CD14-positive monocyte (primary cell): ENCODE results near the gene WASF2. TPM values are rescaled to one million over a fixed set of nuclear protein-coding genes. Genes with fewer than 3 reads are reported as not detected.

ENCODE experiments used
- DNase-seq, 3 donors: peaks; one replicate each; pipeline ENCODE4 v3.0.0-alpha.2; 2011 to 2022
- H2AFZ ChIP-seq: 2 replicates; pipeline ENCODE4 v1.6.0; 2012; ENCODE audit warnings: mild to moderate bottlenecking, low read depth, low read length, inconsistent platforms; ENCODE audit not compliant: insufficient read depth, poor library complexity, severe bottlenecking
- H3K27ac ChIP-seq, 2 donors: 1 replicate in 1 of 2; 2 replicates in 1 of 2; pipeline ENCODE4 v1.5.1; 2012 to 2013; ENCODE audit warnings: low read length in 2 of 2, control low read depth in 1 of 2, inconsistent platforms in 1 of 2, low read depth in 1 of 2, mild to moderate bottlenecking in 1 of 2
- H3K27me3 ChIP-seq, 2 donors: one replicate each; pipeline versions ENCODE4 v1.6.0 to v1.6.1; 2011 to 2013; ENCODE audit warnings: low read length in 2 of 2; ENCODE audit not compliant: control insufficient read depth in 2 of 2, insufficient read depth in 2 of 2
- H3K36me3 ChIP-seq, 2 donors: replicated peaks in 1 of 2; 1 replicate in 1 of 2; 2 replicates in 1 of 2; pipeline versions ENCODE4 v1.5.1 to v1.6.1; 2012 to 2013; ENCODE audit warnings: low read length in 2 of 2, control low read depth in 1 of 2, inconsistent platforms in 1 of 2, mild to moderate bottlenecking in 1 of 2; ENCODE audit not compliant: insufficient read depth in 2 of 2, control insufficient read depth in 1 of 2
- H3K4me1 ChIP-seq, 2 donors: 1 replicate in 1 of 2; 2 replicates in 1 of 2; pipeline versions ENCODE4 v1.5.1 to v1.6.1; 2012 to 2013; ENCODE audit warnings: low read length in 2 of 2, control low read depth in 1 of 2, inconsistent platforms in 1 of 2, mild to moderate bottlenecking in 1 of 2, moderate library complexity in 1 of 2; ENCODE audit not compliant: insufficient read depth in 2 of 2, control insufficient read depth in 1 of 2
- H3K4me2 ChIP-seq: replicated peaks from 2 replicates; pipeline ENCODE3; 2012; ENCODE audit warnings: low read length, moderate library complexity, mild to moderate bottlenecking; ENCODE audit not compliant: poor library complexity, severe bottlenecking; ENCODE audit errors: extremely low read depth
- H3K4me3 ChIP-seq, 3 experiments: fragments of 200-600 bp in 1 of 3; sonication (generic) in 1 of 3; replicated peaks in 1 of 3; 1 replicate in 2 of 3; 2 replicates in 1 of 3; pipeline ENCODE4 v1.5.1; 2011 to 2013; ENCODE audit warnings: low read length in 3 of 3, mild to moderate bottlenecking in 3 of 3, control low read depth in 2 of 3, low read depth in 2 of 3, inconsistent platforms in 1 of 3, moderate library complexity in 1 of 3
- H3K79me2 ChIP-seq: 2 replicates; pipeline ENCODE4 v1.6.0; 2012; ENCODE audit warnings: mild to moderate bottlenecking, control low read depth, inconsistent platforms, low read length, moderate library complexity; ENCODE audit not compliant: insufficient read depth
- H3K9ac ChIP-seq: 2 replicates; pipeline ENCODE4 v1.6.0; 2017; ENCODE audit warnings: low read length, mild to moderate bottlenecking; ENCODE audit not compliant: insufficient read depth, poor library complexity, severe bottlenecking
- H3K9me3 ChIP-seq, 2 donors: replicated peaks in 1 of 2; 1 replicate in 1 of 2; 2 replicates in 1 of 2; pipeline versions ENCODE4 v1.5.1 to v1.6.1; 2012 to 2013; ENCODE audit warnings: low read length in 2 of 2, control low read depth in 1 of 2; ENCODE audit not compliant: control insufficient read depth in 1 of 2, insufficient read depth in 1 of 2
- H4K20me1 ChIP-seq: 2 replicates; pipeline ENCODE4 v1.6.0; 2012; ENCODE audit warnings: mild to moderate bottlenecking, low read length, control low read depth, moderate library complexity; ENCODE audit not compliant: insufficient read depth
- H3K27ac Mint-ChIP-seq, 7 donors: one replicate each; pipeline ENCODE4 v1.8.0; 2020; ENCODE audit warnings: mild to moderate bottlenecking in 7 of 7, mixed read lengths in 7 of 7, moderate library complexity in 6 of 7, inconsistent platforms in 2 of 7
- H3K27me3 Mint-ChIP-seq, 3 donors: one replicate each; pipeline ENCODE4 v1.8.0; 2021 to 2022; ENCODE audit warnings: low read depth in 3 of 3, mild to moderate bottlenecking in 3 of 3, mixed read lengths in 3 of 3, moderate library complexity in 3 of 3, inconsistent platforms in 1 of 3
- H3K36me3 Mint-ChIP-seq, 2 donors: one replicate each; pipeline ENCODE4 v1.8.0; 2020; ENCODE audit warnings: mixed read lengths in 2 of 2, inconsistent platforms in 1 of 2, mild to moderate bottlenecking in 1 of 2
- H3K4me1 Mint-ChIP-seq: one replicate; pipeline ENCODE4 v1.8.0; 2020; ENCODE audit warnings: mild to moderate bottlenecking, mixed read lengths
- H3K4me3 Mint-ChIP-seq, 2 donors: one replicate each; pipeline ENCODE4 v1.8.0; 2020; ENCODE audit warnings: mild to moderate bottlenecking in 2 of 2, mixed read lengths in 2 of 2, moderate library complexity in 1 of 2
- H3K9me3 Mint-ChIP-seq, 7 donors: one replicate each; pipeline ENCODE4 v1.8.0; 2020 to 2022; ENCODE audit warnings: mixed read lengths in 7 of 7, mild to moderate bottlenecking in 6 of 7, moderate library complexity in 6 of 7, inconsistent platforms in 2 of 7
- WGBS: methylation state at CpG from one replicate; pipeline ENCODE4 v1.1.5; 2013; ENCODE audit warnings: missing lambda C conversion rate; ENCODE audit not compliant: insufficient coverage; 5-methylcytosine and 5-hydroxymethylcytosine counted together
- intact Hi-C, 2 donors: fragments of 100-400 bp; cut with micrococcal nuclease; formaldehyde crosslinking; loops; one replicate each; pipeline versions ENCODE4 v1.15.0 to v1.15.1; 2023
- polyA plus RNA-seq, 3 donors: library from polyadenylated mRNA; depleted of rRNA in 1 of 3; unstranded in 2 of 3; stranded (reverse) in 1 of 3; fragments of 300-500 nt in 2 of 3; fragments of >200 nt in 1 of 3; fragmentation: Illumina TruSeq in 2 of 3; gene quantifications; 1 replicate in 2 of 3; 2 replicates in 1 of 3; pipeline ENCODE4 v1.2.3, GENCODE V29; 2012 to 2021
- TF ChIP-seq, protein P1 (sequence below): fragments of 200-600 bp; IDR thresholded peaks from one replicate; pipeline ENCODE4 v1.8.0; 2022; ENCODE audit warnings: antibody characterized with exemption, mild to moderate bottlenecking

Gene WASF2
- polyA plus RNA-seq, 3 donors, result 53.5 to 91.6 (median 86.4) TPM

DNA sequence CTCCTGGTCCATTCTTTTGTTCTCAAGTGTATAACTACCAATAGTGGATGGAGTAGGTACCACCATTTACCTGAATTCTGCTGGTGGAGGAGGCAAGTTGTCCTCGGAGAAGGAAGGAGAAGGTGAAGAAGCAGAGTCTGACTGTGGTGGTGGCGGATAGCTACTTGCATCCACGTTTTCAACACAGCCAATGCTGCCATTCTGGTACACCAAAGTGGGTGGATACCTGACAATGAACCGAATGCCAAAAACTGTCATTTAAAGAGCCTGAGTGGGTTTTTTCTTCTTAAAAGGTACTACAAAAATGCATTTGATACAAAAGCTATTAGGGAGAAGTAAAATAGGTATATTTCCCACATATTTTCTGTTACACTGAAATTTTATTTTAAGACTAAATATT, 77.5 kb downstream of the WASF2 start:
- Histone ChIP-seq H3K27ac (no peak overlapping the region), H3K36me3 (peaks cover 88 to 99% of the 10 kb centered on the region in 2 donors), H3K4me3 (no peak overlapping the region), H3K27me3 (no peaks in the 10 kb centered on the region), H3K79me2 (peaks cover 53% of the 10 kb centered on the region), H3K4me2 (no peak overlapping the region), H3K4me1 (peaks cover 6 to 12% of the 10 kb centered on the region in 2 donors), H3K9me3 (no peaks in the 10 kb centered on the region), H4K20me1 (peaks cover 97% of the 10 kb centered on the region), H3K9ac (no peak overlapping the region), H2AFZ (no peak overlapping the region)
- TF ChIP-seq, protein P1, sequence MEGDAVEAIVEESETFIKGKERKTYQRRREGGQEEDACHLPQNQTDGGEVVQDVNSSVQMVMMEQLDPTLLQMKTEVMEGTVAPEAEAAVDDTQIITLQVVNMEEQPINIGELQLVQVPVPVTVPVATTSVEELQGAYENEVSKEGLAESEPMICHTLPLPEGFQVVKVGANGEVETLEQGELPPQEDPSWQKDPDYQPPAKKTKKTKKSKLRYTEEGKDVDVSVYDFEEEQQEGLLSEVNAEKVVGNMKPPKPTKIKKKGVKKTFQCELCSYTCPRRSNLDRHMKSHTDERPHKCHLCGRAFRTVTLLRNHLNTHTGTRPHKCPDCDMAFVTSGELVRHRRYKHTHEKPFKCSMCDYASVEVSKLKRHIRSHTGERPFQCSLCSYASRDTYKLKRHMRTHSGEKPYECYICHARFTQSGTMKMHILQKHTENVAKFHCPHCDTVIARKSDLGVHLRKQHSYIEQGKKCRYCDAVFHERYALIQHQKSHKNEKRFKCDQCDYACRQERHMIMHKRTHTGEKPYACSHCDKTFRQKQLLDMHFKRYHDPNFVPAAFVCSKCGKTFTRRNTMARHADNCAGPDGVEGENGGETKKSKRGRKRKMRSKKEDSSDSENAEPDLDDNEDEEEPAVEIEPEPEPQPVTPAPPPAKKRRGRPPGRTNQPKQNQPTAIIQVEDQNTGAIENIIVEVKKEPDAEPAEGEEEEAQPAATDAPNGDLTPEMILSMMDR, result no peak
- Mint-ChIP-seq H3K9me3 (no peaks in the 10 kb centered on the region), H3K27ac (peak overlapping the region in 3 of 7 donors; percentile 11 to 65 (median 40)), H3K27me3 (no peaks in the 10 kb centered on the region), H3K4me1 (peaks cover 18% of the 10 kb centered on the region), H3K4me3 (no peak overlapping the region), H3K36me3 (peaks cover 89 to 98% of the 10 kb centered on the region in 2 donors)
- intact Hi-C loops, result loop anchor here in 1 of 2 donors (10.0 kb wide), 1 partner anchor 192 kb away; the partner anchor contains the start of gene AHDC1
- WGBS, result 97% methylated on average over 3 of the region's 4 CpGs
- no peak for DNase-seq

DNA sequence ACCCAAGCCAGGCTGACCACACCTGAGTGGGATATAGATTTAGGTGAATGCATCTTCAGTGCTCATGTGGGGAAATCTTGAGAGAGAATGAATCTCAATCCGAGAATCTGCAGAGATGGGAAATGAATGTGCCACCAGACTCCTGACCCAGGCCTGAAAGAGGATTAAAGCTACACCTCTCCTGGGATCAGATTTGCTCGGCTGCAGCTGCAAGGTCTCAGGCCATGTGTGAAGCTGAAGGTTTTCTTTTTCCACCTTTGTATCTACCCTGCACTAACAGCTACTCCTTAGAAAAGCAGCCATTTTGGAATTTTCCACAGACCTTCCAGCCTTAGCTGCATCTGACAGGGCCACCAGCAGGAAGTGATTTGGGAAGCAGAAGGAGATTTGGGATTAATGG, 79.3 kb downstream of the WASF2 start:
- peaks cover 86 to 98% of the 10 kb centered on the region in 2 donors for H3K36me3 Mint-ChIP-seq
- Histone ChIP-seq H3K4me2 (no peak overlapping the region), H3K4me3 (no peak overlapping the region)

More for the DNA sequence above, 79.3 kb downstream of the WASF2 start:
- 100% methylated on average over 1 of the region's 2 CpGs for WGBS
- Histone ChIP-seq H2AFZ (no peak overlapping the region), H3K36me3 (peaks cover 89 to 99% of the 10 kb centered on the region in 2 donors), H3K27ac (no peak overlapping the region), H3K9me3 (no peaks in the 10 kb centered on the region), H3K4me1 (no peaks in the 10 kb centered on the region), H3K79me2 (peaks cover 36% of the 10 kb centered on the region), H3K27me3 (no peaks in the 10 kb centered on the region), H4K20me1 (peaks cover 96% of the 10 kb centered on the region), H3K9ac (no peak overlapping the region)
- H3K4me3 Mint-ChIP-seq, result no peak overlapping the region
- peaks cover 6% of the 10 kb centered on the region for H3K4me1 Mint-ChIP-seq
- DNase-seq, result no peak
- peak overlapping the region in 2 of 7 donors; percentile 19 to 41 for H3K27ac Mint-ChIP-seq
- H3K27me3 Mint-ChIP-seq, result peaks cover 0 to 2% (median 0%) of the 10 kb centered on the region in 3 donors
- intact Hi-C loops, result loop anchor here in 1 of 2 donors (10.0 kb wide), 1 partner anchor 194 kb away; the partner anchor contains the start of gene AHDC1
- no peaks in the 10 kb centered on the region for H3K9me3 Mint-ChIP-seq
- TF ChIP-seq, protein P1, result no peak
